Right lobe of liver (tissue), 4 donors: Measurements from ENCODE around the gene MYO5A.

Source experiments
- CTCF ChIP-seq, 4 donors: fragments of 200-600 bp in 3 of 4; fragments of 450-650 bp in 1 of 4; IDR thresholded peaks; one replicate each; pipeline versions ENCODE4 v1.5.1 to v1.8.0; 2016 to 2022; ENCODE audit warnings: antibody characterized with exemption in 4 of 4, mild to moderate bottlenecking in 2 of 4
- POLR2A ChIP-seq: fragments of 450-650 bp; IDR thresholded peaks from one replicate; pipeline ENCODE4 v1.6.1; 2017; ENCODE audit warnings: antibody characterized with exemption, mild to moderate bottlenecking
- donor health status: DM: no; HTN: no; CAD: no.
- donor health status: DM: no; HTN: no; CAD: no.
- donor health status: DM: no; HTN: yes; CAD: no.

DNA sequence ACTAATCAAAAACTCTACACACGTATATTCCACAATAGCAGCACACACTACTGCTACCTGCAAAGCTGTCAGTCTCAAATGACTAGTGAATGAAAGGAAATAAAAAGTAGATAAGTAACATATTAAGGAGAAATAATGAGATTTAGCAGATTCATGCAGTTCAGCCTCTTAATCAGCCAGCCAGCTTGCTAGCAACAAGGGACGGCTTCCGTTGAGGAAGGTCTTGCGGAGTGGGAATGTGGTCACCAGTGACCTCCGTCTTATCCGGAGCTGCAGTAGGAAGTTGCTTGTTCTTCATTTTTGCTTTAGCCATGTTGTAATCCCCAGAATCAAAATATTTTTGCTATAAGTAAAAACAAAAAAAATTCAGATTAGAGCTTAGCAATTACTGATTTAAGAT lies 23.1 kb upstream of the MYO5A start:
- TF ChIP-seq POLR2A: no peak
- no peak for TF ChIP-seq CTCF (IDR thresholded peaks at IDR 0.05)
